Endothelial cell of umbilical vein (primary cell): ENCODE data around the gene RYR2. TPM values are rescaled to one million over a fixed set of nuclear protein-coding genes. Genes with fewer than 3 reads are reported as not detected.

Source experiments
- BruUV-seq: library from RNA; stranded (reverse); fragments of 400-500 nt; replicated peaks from 2 replicates; lab custom pipeline; 2021; lab: Mats Ljungman, UMichigan
- CTCF ChIA-PET: fragments of 300-600, 350-600 bp; sonication (Branson Sonifier 250); formaldehyde crosslinking; loops from one replicate; lab custom pipeline; 2021; ENCODE audit warnings: antibody characterized with exemption, inconsistent platforms; lab: Charles Lee
- POLR2A ChIA-PET: fragments of 300-600, 350-600 bp; sonication (Branson Sonifier 250); formaldehyde crosslinking; loops from one replicate; lab custom pipeline; 2021; ENCODE audit warnings: antibody characterized with exemption, inconsistent platforms; lab: Charles Lee
- DNase-seq: peaks from one replicate; pipeline ENCODE4 v3.0.0-alpha.2; 2011; ENCODE audit warnings: low read depth, low spot score
- FAIRE-seq: peaks from 2 replicates; lab custom pipeline; 2011; peaks lifted over from hg19 to GRCh38; lab: Jason Lieb, UNC
- H2AFZ ChIP-seq: 2 replicates; pipeline ENCODE4 v1.6.0; 2012; ENCODE audit warnings: low read depth, low read length, control low read depth, inconsistent platforms
- H3K27ac ChIP-seq: 2 replicates; pipeline ENCODE4 v1.5.1; 2011; ENCODE audit warnings: low read depth, mild to moderate bottlenecking, control low read depth, low read length, moderate library complexity; ENCODE audit not compliant: insufficient read depth
- H3K27me3 ChIP-seq, 2 experiments: 2 replicates each; pipeline versions ENCODE4 v1.6.0 to v1.6.1; 2011; ENCODE audit warnings: low read length in 2 of 2, mixed read lengths in 1 of 2; ENCODE audit not compliant: control insufficient read depth in 2 of 2, insufficient read depth in 2 of 2
- H3K36me3 ChIP-seq, 2 experiments: 2 replicates in 1 of 2; 3 replicates in 1 of 2; pipeline ENCODE4 v1.5.1; 2011; ENCODE audit warnings: low read length in 2 of 2, mild to moderate bottlenecking in 1 of 2, moderate library complexity in 1 of 2; ENCODE audit not compliant: control insufficient read depth in 2 of 2, insufficient read depth in 2 of 2; ENCODE audit errors: extremely low read depth in 1 of 2
- H3K4me1 ChIP-seq: 3 replicates; pipeline ENCODE4 v1.5.1; 2011; ENCODE audit warnings: mild to moderate bottlenecking, low read length; ENCODE audit not compliant: control insufficient read depth, insufficient read depth; ENCODE audit errors: extremely low read depth
- H3K4me2 ChIP-seq: 2 replicates; pipeline ENCODE4 v1.6.1; 2011; ENCODE audit warnings: low read length, control low read depth, mixed read lengths; ENCODE audit not compliant: insufficient read depth
- H3K4me3 ChIP-seq, 3 experiments: fragments of 200-600 bp in 1 of 3; sonication (generic), shearing (Covaris generic) in 1 of 3; replicated peaks in 1 of 3; 2 replicates each; pipeline ENCODE4 v1.5.1; 2011 to 2016; ENCODE audit warnings: control low read depth in 3 of 3, low read length in 3 of 3, mild to moderate bottlenecking in 2 of 3, inconsistent platforms in 1 of 3, low read depth in 1 of 3, moderate library complexity in 1 of 3; ENCODE audit not compliant: insufficient read depth in 1 of 3
- H3K79me2 ChIP-seq: 2 replicates; pipeline ENCODE4 v1.6.0; 2012; ENCODE audit warnings: low read length, inconsistent platforms; ENCODE audit not compliant: control insufficient read depth, insufficient read depth
- H3K9ac ChIP-seq: replicated peaks from 2 replicates; pipeline ENCODE3; 2011; ENCODE audit warnings: low read length, control low read depth; ENCODE audit not compliant: insufficient read depth; ENCODE audit errors: extremely low read depth
- H3K9me1 ChIP-seq: replicated peaks from 3 replicates; pipeline ENCODE4 v1.6.0; 2011; ENCODE audit warnings: mild to moderate bottlenecking, low read length; ENCODE audit not compliant: control insufficient read depth, insufficient read depth; ENCODE audit errors: extremely low read depth
- H3K9me3 ChIP-seq: replicated peaks from 2 replicates; pipeline ENCODE4 v1.5.1; 2012; ENCODE audit warnings: low read length, inconsistent platforms; ENCODE audit not compliant: control insufficient read depth, insufficient read depth
- H4K20me1 ChIP-seq: replicated peaks from 2 replicates; pipeline ENCODE3; 2011; ENCODE audit warnings: mild to moderate bottlenecking, low read length; ENCODE audit not compliant: control insufficient read depth, insufficient read depth; ENCODE audit errors: extremely low read depth
- CTCF ChIP-seq, 2 donors: IDR thresholded peaks; 1 replicate in 1 of 2; 2 replicates in 1 of 2; pipeline ENCODE4 v1.5.1; 2011; ENCODE audit warnings: low read length in 2 of 2, mild to moderate bottlenecking in 2 of 2, moderate library complexity in 2 of 2, control low read depth in 1 of 2, inconsistent platforms in 1 of 2, low read depth in 1 of 2; ENCODE audit not compliant: insufficient read depth in 1 of 2; ENCODE audit errors: extremely low read depth in 1 of 2
- EZH2 ChIP-seq: IDR thresholded peaks from 2 replicates; pipeline ENCODE4 v1.6.1; 2012; ENCODE audit warnings: borderline replicate concordance, low read depth, mild to moderate bottlenecking, moderate library complexity, low read length, inconsistent platforms; ENCODE audit not compliant: severe bottlenecking
- FOS ChIP-seq: IDR thresholded peaks from 2 replicates; pipeline ENCODE4 v1.6.1; 2011; ENCODE audit warnings: mild to moderate bottlenecking, low read length, moderate library complexity, borderline replicate concordance; ENCODE audit not compliant: insufficient read depth
- GATA2 ChIP-seq: IDR thresholded peaks from 2 replicates; pipeline ENCODE4 v1.7.0; 2011; ENCODE audit warnings: low read depth, mild to moderate bottlenecking, moderate library complexity, mixed read lengths, low read length; ENCODE audit not compliant: insufficient read length, insufficient read depth
- JUN ChIP-seq: IDR thresholded peaks from 2 replicates; pipeline ENCODE4 v1.6.1; 2011; ENCODE audit warnings: borderline replicate concordance, low read depth; ENCODE audit not compliant: insufficient read length, insufficient read depth
- MAX ChIP-seq: IDR thresholded peaks from 2 replicates; pipeline ENCODE4 v1.6.1; 2011; ENCODE audit not compliant: insufficient read depth, insufficient read length
- MYC ChIP-seq: IDR thresholded peaks from one replicate; pipeline ENCODE4 v1.6.1; 2011; ENCODE audit warnings: mild to moderate bottlenecking, low read depth, low read length
- POLR2A ChIP-seq: IDR thresholded peaks from 2 replicates; pipeline ENCODE4 v1.6.1; 2012; ENCODE audit warnings: low read depth, mild to moderate bottlenecking, control low read depth, low read length
- POLR2AphosphoS5 ChIP-seq: IDR thresholded peaks from 2 replicates; pipeline ENCODE4 v1.6.1; 2012; ENCODE audit warnings: low read depth, mild to moderate bottlenecking, control low read depth, low read length, moderate library complexity; ENCODE audit not compliant: insufficient read depth
- dilution Hi-C: fragments of 300-500 bp; cut with MboI; formaldehyde crosslinking; loops from one replicate; pipeline ENCODE4 v1.15.0; 2019; ENCODE audit warnings: low sequenced_read_pairs; ENCODE audit not compliant: extremely low pct_ligation_motif_present
- intact Hi-C: fragments of 100-400 bp; cut with micrococcal nuclease; formaldehyde crosslinking; loops from one replicate; pipeline ENCODE4 v1.10.0; 2022
- polyA plus RNA-seq, 4 experiments: library from polyadenylated mRNA; depleted of rRNA in 3 of 4; stranded (reverse) in 3 of 4; unstranded in 1 of 4; fragments of >200 nt; gene quantifications; 2 replicates each; pipeline versions ENCODE4 v1.2.1 to v1.2.3, GENCODE V29; 2011 to 2012; ENCODE audit warnings: missing spikeins in 1 of 4
- total RNA-seq: library from RNA; stranded (reverse); gene quantifications from 2 replicates; pipeline ENCODE4 v1.2.3, GENCODE V29; 2021

RYR2 gene
- total and polyA plus RNA-seq, 2 donors (not counting 3 experiments of a cell fraction or from before 2014, with no cell fraction given) = not detected

DNA sequence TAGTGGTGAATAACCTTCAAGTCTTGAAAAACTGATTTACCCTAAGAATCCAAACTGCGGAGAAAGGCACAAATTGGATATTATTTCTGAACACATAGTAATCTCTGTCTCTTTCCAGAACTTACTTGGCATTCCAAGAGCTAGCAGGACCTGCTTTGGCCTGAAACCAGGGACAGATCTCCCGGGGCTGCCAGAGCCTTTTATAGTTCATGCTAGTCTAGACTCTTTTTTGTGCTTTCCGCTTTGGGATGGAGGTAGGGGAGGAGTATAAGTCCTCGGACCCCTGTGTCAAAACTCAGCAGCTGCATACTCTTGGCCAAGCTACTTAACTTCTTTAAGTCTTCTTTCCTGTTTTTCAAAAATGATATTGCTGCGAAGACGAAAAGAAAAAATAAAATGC, 3.8 kb upstream of the RYR2 start:
- Histone ChIP-seq H3K9ac (no peak overlapping the region), H4K20me1 (no peaks in the 10 kb centered on the region), H3K36me3 (no peaks in the 10 kb centered on the region), H3K9me3 (peaks cover 3% of the 10 kb centered on the region), H2AFZ (no peak overlapping the region), H3K4me3 (no peak overlapping the region), H3K79me2 (no peaks in the 10 kb centered on the region), H3K27me3 (peaks cover 3 to 14% of the 10 kb centered on the region in 2 experiments), H3K4me1 (no peaks in the 10 kb centered on the region), H3K9me1 (no peaks in the 10 kb centered on the region), H3K27ac (no peak overlapping the region), H3K4me2 (no peak overlapping the region)
- intact Hi-C loops = no loop called here
- CTCF ChIA-PET = no interaction called here
- no peak for FAIRE-seq
- TF ChIP-seq EZH2 = no peak
- TF ChIP-seq MAX = no peak
- TF ChIP-seq CTCF (IDR thresholded peaks at IDR 0.05; ENCODE audit: extremely low read depth in 1 of 2, insufficient read depth in 1 of 2, low read depth in 1 of 2, low read length in 2 of 2) = no peak
- no peak for TF ChIP-seq FOS
- no peak for TF ChIP-seq POLR2AphosphoS5
- TF ChIP-seq MYC = no peak
- TF ChIP-seq JUN = no peak
- TF ChIP-seq POLR2A = no peak
- no peak for TF ChIP-seq GATA2
- no TSS peak for BruUV-seq
- no peak for DNase-seq
- POLR2A ChIA-PET = no interaction called here
- dilution Hi-C loops = no loop called here
